IMR-90 (cell line): ENCODE data around the gene PTK7. TPM values are rescaled to one million over a fixed set of nuclear protein-coding genes. Genes with fewer than 3 reads are reported as not detected.

Experiments
- ATAC-seq: fragments of 200-7000 bp; cut with Tn5 transposase; 2 replicates; pipeline ENCODE4 v1.9.1; 2020; ENCODE audit warnings: low read depth, mild to moderate bottlenecking, moderate library complexity
- BruUV-seq: library from RNA; stranded (reverse); fragments of 400-500 nt; replicated peaks from 2 replicates; lab custom pipeline; 2021; lab: Mats Ljungman, UMichigan
- CTCF ChIA-PET: fragments of 300-600 bp; formaldehyde crosslinking; extraction: SDS; loops from one replicate; lab custom pipeline; 2021; ENCODE audit warnings: antibody characterized with exemption; lab: Yijun Ruan, JAX
- POLR2A ChIA-PET: fragments of 300-600 bp; sonication (Branson Sonifier 250); formaldehyde crosslinking; loops from one replicate; lab custom pipeline; 2022; ENCODE audit warnings: antibody characterized with exemption; ENCODE audit not compliant: unreplicated experiment; lab: Charles Lee
- DNase-seq: peaks from one replicate; pipeline ENCODE4 v3.0.0; 2013
- H2AFZ ChIP-seq: replicated peaks from 2 replicates; pipeline ENCODE3; 2013; ENCODE audit warnings: low read length, mild to moderate bottlenecking; ENCODE audit not compliant: poor library complexity
- H2AK5ac ChIP-seq: 2 replicates; pipeline ENCODE4 v1.6.1; 2013; ENCODE audit warnings: low read depth, low read length, inconsistent platforms
- H2AK9ac ChIP-seq: replicated peaks from 2 replicates; pipeline ENCODE3; 2013; ENCODE audit warnings: mild to moderate bottlenecking, low read depth, low read length, moderate library complexity; ENCODE audit not compliant: poor library complexity
- H2BK120ac ChIP-seq: 2 replicates; pipeline ENCODE4 v1.6.1; 2013; ENCODE audit warnings: low read depth, low read length, inconsistent platforms
- H2BK15ac ChIP-seq: 3 replicates; pipeline ENCODE4 v1.6.1; 2013; ENCODE audit warnings: low read depth, low read length, inconsistent platforms
- H2BK20ac ChIP-seq: 2 replicates; pipeline ENCODE4 v1.6.1; 2013; ENCODE audit warnings: low read depth, mild to moderate bottlenecking, inconsistent platforms, low read length, moderate library complexity
- H2BK5ac ChIP-seq: 2 replicates; pipeline ENCODE4 v1.6.1; 2013; ENCODE audit warnings: mild to moderate bottlenecking, low read depth, low read length, inconsistent platforms; ENCODE audit not compliant: poor library complexity, severe bottlenecking
- H3K14ac ChIP-seq: replicated peaks from 2 replicates; pipeline ENCODE4 v1.6.1; 2013; ENCODE audit warnings: low read depth, low read length, inconsistent platforms
- H3K18ac ChIP-seq: 2 replicates; pipeline ENCODE4 v1.6.1; 2013; ENCODE audit warnings: low read depth, low read length, control low read depth
- H3K23ac ChIP-seq: 2 replicates; pipeline ENCODE4 v1.6.1; 2013; ENCODE audit warnings: low read depth, low read length, inconsistent platforms
- H3K27ac ChIP-seq: 2 replicates; pipeline ENCODE4 v1.5.1; 2013; ENCODE audit warnings: mild to moderate bottlenecking, control low read depth, low read length; ENCODE audit not compliant: insufficient read depth
- H3K27me3 ChIP-seq: 2 replicates; pipeline ENCODE4 v1.6.1; 2013; ENCODE audit warnings: low read length; ENCODE audit not compliant: control insufficient read depth, insufficient read depth
- H3K36me3 ChIP-seq: 2 replicates; pipeline ENCODE4 v1.6.1; 2013; ENCODE audit warnings: low read length, mixed read lengths; ENCODE audit not compliant: control insufficient read depth, insufficient read depth
- H3K4ac ChIP-seq: 2 replicates; pipeline ENCODE4 v1.6.1; 2013; ENCODE audit warnings: low read depth, low read length, inconsistent platforms
- H3K4me1 ChIP-seq: 2 replicates; pipeline ENCODE4 v1.6.1; 2013; ENCODE audit warnings: low read length, mixed read lengths; ENCODE audit not compliant: control insufficient read depth, insufficient read depth
- H3K4me2 ChIP-seq: 2 replicates; pipeline ENCODE4 v1.6.1; 2013; ENCODE audit warnings: low read depth, mild to moderate bottlenecking, control low read depth, low read length, moderate library complexity
- H3K4me3 ChIP-seq: 2 replicates; pipeline ENCODE4 v1.5.1; 2013; ENCODE audit warnings: low read depth, mild to moderate bottlenecking, control low read depth, low read length, moderate library complexity; ENCODE audit not compliant: insufficient read depth
- H3K56ac ChIP-seq: 2 replicates; pipeline ENCODE4 v1.6.1; 2013; ENCODE audit warnings: low read length, inconsistent platforms; ENCODE audit not compliant: insufficient read depth; ENCODE audit errors: extremely low read depth
- H3K79me1 ChIP-seq, 2 experiments: 2 replicates each; pipeline ENCODE4 v1.6.1; 2013; ENCODE audit warnings: low read length in 2 of 2, inconsistent platforms in 1 of 2, low read depth in 1 of 2
- H3K9ac ChIP-seq: 2 replicates; pipeline ENCODE4 v1.6.1; 2013; ENCODE audit warnings: low read depth, low read length, control low read depth
- H3K9me1 ChIP-seq: 2 replicates; pipeline ENCODE4 v1.6.1; 2013; ENCODE audit warnings: low read length, inconsistent platforms; ENCODE audit not compliant: insufficient read depth
- H3K9me3 ChIP-seq: 2 replicates; pipeline ENCODE4 v1.6.1; 2013; ENCODE audit warnings: low read length; ENCODE audit not compliant: control insufficient read depth, insufficient read depth
- H4K20me1 ChIP-seq: 2 replicates; pipeline ENCODE4 v1.6.1; 2013; ENCODE audit warnings: low read length, inconsistent platforms; ENCODE audit not compliant: insufficient read depth
- H4K5ac ChIP-seq: 2 replicates; pipeline ENCODE4 v1.6.1; 2013; ENCODE audit warnings: mild to moderate bottlenecking, low read depth, low read length, control low read depth
- H4K8ac ChIP-seq, 2 experiments: 2 replicates each; pipeline ENCODE4 v1.6.1; 2013; ENCODE audit warnings: low read depth in 2 of 2, low read length in 2 of 2, control low read depth in 1 of 2, inconsistent platforms in 1 of 2
- H4K91ac ChIP-seq: 2 replicates; pipeline ENCODE4 v1.6.1; 2013; ENCODE audit warnings: low read depth, low read length, inconsistent platforms; ENCODE audit not compliant: insufficient read depth
- WGBS, 2 experiments: methylation state at CpG; one replicate each; pipeline versions ENCODE4 v1.1.5 to v1.1.7; 2013; ENCODE audit warnings: missing lambda C conversion rate in 2 of 2; ENCODE audit not compliant: insufficient read length in 1 of 2; ENCODE audit errors: extremely low coverage in 2 of 2; 5-methylcytosine and 5-hydroxymethylcytosine counted together
- dilution Hi-C: fragments of 300-500 bp; cut with HindIII; formaldehyde crosslinking; loops from one replicate; pipeline ENCODE4 v1.14.3; 2018; ENCODE audit warnings: low sequenced_read_pairs; ENCODE audit not compliant: unreplicated experiment
- in situ Hi-C: fragments of 300-500 bp; cut with MboI; formaldehyde crosslinking; loops from 3 replicates; pipeline ENCODE4 v1.14.3; 2019; ENCODE audit warnings: low sequenced_read_pairs, inconsistent platforms, mixed read lengths
- intact Hi-C: fragments of 100-400 bp; cut with micrococcal nuclease; formaldehyde crosslinking; loops from 2 replicates; pipeline ENCODE4 v1.10.0; 2022
- polyA plus RNA-seq, 3 experiments: library from polyadenylated mRNA; depleted of rRNA; stranded (reverse); fragments of >200 nt; gene quantifications; 2 replicates each; pipeline ENCODE4 v1.2.3, GENCODE V29; 2012; ENCODE audit warnings: low replicate concordance in 1 of 3
- total RNA-seq: library from RNA; depleted of rRNA; stranded (reverse); fragments of >200 nt; gene quantifications from 2 replicates; pipeline ENCODE4 v1.2.3, GENCODE V29; 2012
- TF ChIP-seq, protein P1 (sequence below): fragments of 150-350 bp; IDR thresholded peaks from 2 replicates; pipeline ENCODE4 v1.6.1; 2016; ENCODE audit warnings: low read depth, mild to moderate bottlenecking, low read length, moderate library complexity, borderline replicate concordance

The PTK7 gene
- total and polyA plus RNA-seq, 2 of the 4 experiments (the other 2 are of a cell fraction), result 47.1 to 142 TPM

- no peak overlapping the region; the same call in 1 of the 2 replicates for H3K56ac ChIP-seq
- H4K8ac ChIP-seq, result peak overlapping the region in 1 of 2 experiments; percentile 46; a peak in 1 of 4 replicates
- peak overlapping the region; percentile 43; the same call in 1 of the 2 replicates for H3K23ac ChIP-seq
- H2AK9ac ChIP-seq, result no peak overlapping the region
- H3K9ac ChIP-seq, result no peak overlapping the region
- H3K4ac ChIP-seq, result peak overlapping the region; percentile 80
- no peaks in the 10 kb centered on the region for H3K27me3 ChIP-seq
- peaks cover 54% of the 10 kb centered on the region for H3K9me1 ChIP-seq
- H2BK20ac ChIP-seq, result peak overlapping the region; percentile 26; the same call in 1 of the 2 replicates
- H3K4me2 ChIP-seq, result peak overlapping the region; percentile 29; the same call in 1 of the 2 replicates
- peak overlapping the region; percentile 56 for H2BK5ac ChIP-seq
- ATAC-seq (no peak), DNase-seq (no peak)
- BruUV-seq, result no TSS peak
- H4K20me1 ChIP-seq, result peaks cover 14% of the 10 kb centered on the region; the same call in 1 of the 2 replicates
- intact Hi-C loops, result no loop called here
- H3K27ac ChIP-seq, result peak overlapping the region; percentile 57; the same call in 1 of the 2 replicates
- H2AK5ac ChIP-seq, result peak overlapping the region; percentile 67
- no peaks in the 10 kb centered on the region for H3K9me3 ChIP-seq
- POLR2A ChIA-PET, result no interaction called here
- peaks cover 62% of the 10 kb centered on the region for H3K4me1 ChIP-seq
- CTCF ChIA-PET, result interaction anchor here (0.6 kb wide), 2 partner anchors 29 to 42 kb away, joined by 3 read pairs; no protein-coding TSS in a partner anchor
- TF ChIP-seq, protein P1, sequence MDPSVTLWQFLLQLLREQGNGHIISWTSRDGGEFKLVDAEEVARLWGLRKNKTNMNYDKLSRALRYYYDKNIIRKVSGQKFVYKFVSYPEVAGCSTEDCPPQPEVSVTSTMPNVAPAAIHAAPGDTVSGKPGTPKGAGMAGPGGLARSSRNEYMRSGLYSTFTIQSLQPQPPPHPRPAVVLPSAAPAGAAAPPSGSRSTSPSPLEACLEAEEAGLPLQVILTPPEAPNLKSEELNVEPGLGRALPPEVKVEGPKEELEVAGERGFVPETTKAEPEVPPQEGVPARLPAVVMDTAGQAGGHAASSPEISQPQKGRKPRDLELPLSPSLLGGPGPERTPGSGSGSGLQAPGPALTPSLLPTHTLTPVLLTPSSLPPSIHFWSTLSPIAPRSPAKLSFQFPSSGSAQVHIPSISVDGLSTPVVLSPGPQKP, result no peak
- no peak overlapping the region for H2AFZ ChIP-seq
- dilution Hi-C loops, result no loop called here
- in situ Hi-C loops, result no loop called here
- WGBS, 2 experiments, result 50% methylated on average over 2 of the region's 4 CpGs; no CpG with 5 or more reads in 1 of the 2 experiments
- H3K14ac ChIP-seq, result peak overlapping the region; percentile 60
- no peaks in the 10 kb centered on the region for H3K36me3 ChIP-seq
- peak overlapping the region; percentile 63; the same call in 1 of the 2 replicates for H4K91ac ChIP-seq
- H2BK120ac ChIP-seq, result peak overlapping the region; percentile 39; the same call in 1 of the 2 replicates
- H3K18ac ChIP-seq, result peak overlapping the region; percentile 49
- H3K79me1 ChIP-seq, result peaks cover 43 to 83% of the 10 kb centered on the region in 2 experiments
- no peak overlapping the region for H3K4me3 ChIP-seq
- peak overlapping the region; percentile 53; the same call in 1 of the 3 replicates for H2BK15ac ChIP-seq
- peak overlapping the region; percentile 55; the same call in 1 of the 2 replicates for H4K5ac ChIP-seq
Observed at GRCh38 chr6:43119482-43119881, 43.4 kb downstream of the PTK7 start.
